H1 (cell line): Measurements from ENCODE around the gene IP6K3. TPM values are rescaled to one million over a fixed set of nuclear protein-coding genes. Genes with fewer than 3 reads are reported as not detected.

Source experiments
- CTCF ChIA-PET: fragments of 300-600 bp; sonication (Branson Sonifier 250); formaldehyde crosslinking; loops from one replicate; lab custom pipeline; 2021; ENCODE audit not compliant: partially characterized antibody; lab: Charles Lee
- POLR2A ChIA-PET: fragments of 300-600 bp; sonication (Branson Sonifier 250); formaldehyde crosslinking; loops from one replicate; lab custom pipeline; 2021; ENCODE audit warnings: inconsistent platforms; ENCODE audit not compliant: partially characterized antibody; lab: Charles Lee
- DNase-seq, 2 experiments: peaks; one replicate each; pipeline versions ENCODE4 v3.0.0 to v3.0.0-alpha.2; 2010 to 2022; ENCODE audit warnings: low spot score in 2 of 2, low read depth in 1 of 2, mixed read lengths in 1 of 2
- FAIRE-seq: peaks from 2 replicates; lab custom pipeline; 2011; peaks lifted over from hg19 to GRCh38; lab: Jason Lieb, UNC
- H2AFZ ChIP-seq: 2 replicates; pipeline ENCODE4 v1.8.1; 2012; ENCODE audit warnings: low read length, inconsistent platforms
- H2AK5ac ChIP-seq: 2 replicates; pipeline ENCODE4 v1.6.1; 2013; ENCODE audit warnings: low read depth, low read length
- H2BK120ac ChIP-seq: replicated peaks from 2 replicates; pipeline ENCODE3; 2013; ENCODE audit warnings: low read depth, low read length, inconsistent platforms
- H2BK12ac ChIP-seq: 2 replicates; pipeline ENCODE4 v1.6.1; 2013; ENCODE audit warnings: low read depth, low read length
- H2BK15ac ChIP-seq: 2 replicates; pipeline ENCODE4 v1.6.1; 2013; ENCODE audit warnings: low read length
- H2BK20ac ChIP-seq: 2 replicates; pipeline ENCODE4 v1.6.1; 2013; ENCODE audit warnings: low read length
- H2BK5ac ChIP-seq: 2 replicates; pipeline ENCODE4 v1.6.1; 2013; ENCODE audit warnings: low read depth, low read length
- H3K14ac ChIP-seq: 2 replicates; pipeline ENCODE4 v1.6.1; 2013; ENCODE audit warnings: inconsistent platforms; ENCODE audit not compliant: insufficient read length
- H3K18ac ChIP-seq: 2 replicates; pipeline ENCODE4 v1.6.1; 2013; ENCODE audit warnings: low read length; ENCODE audit errors: extremely low read depth
- H3K23ac ChIP-seq: 2 replicates; pipeline ENCODE4 v1.6.1; 2013; ENCODE audit warnings: inconsistent platforms; ENCODE audit not compliant: insufficient read length
- H3K23me2 ChIP-seq: 2 replicates; pipeline ENCODE4 v1.6.1; 2013; ENCODE audit warnings: low read depth, low read length
- H3K27ac ChIP-seq: 2 replicates; pipeline ENCODE4 v1.6.1; 2011; ENCODE audit warnings: low read depth, low read length, inconsistent platforms
- H3K27me3 ChIP-seq, 4 experiments: replicated peaks in 1 of 4; 1 replicate in 1 of 4; 2 replicates in 3 of 4; pipeline versions ENCODE4 v1.6.1 to v1.8.1; 2011 to 2013; ENCODE audit warnings: low read length in 3 of 4, mild to moderate bottlenecking in 3 of 4, inconsistent platforms in 2 of 4, mixed read lengths in 2 of 4, moderate library complexity in 1 of 4; ENCODE audit not compliant: control insufficient read depth in 3 of 4, insufficient read depth in 3 of 4; ENCODE audit errors: extremely low read depth in 1 of 4
- H3K36me3 ChIP-seq, 4 experiments: 2 replicates each; pipeline versions ENCODE4 v1.6.1 to v1.8.1; 2011 to 2013; ENCODE audit warnings: mild to moderate bottlenecking in 4 of 4, low read length in 3 of 4, moderate library complexity in 2 of 4, control low read depth in 1 of 4, inconsistent platforms in 1 of 4; ENCODE audit not compliant: insufficient read depth in 4 of 4, control insufficient read depth in 2 of 4
- H3K4ac ChIP-seq: replicated peaks from 2 replicates; pipeline ENCODE3; 2013; ENCODE audit warnings: low read length, low read depth, mixed read lengths, inconsistent platforms; ENCODE audit not compliant: insufficient read length
- H3K4me1 ChIP-seq, 4 experiments: replicated peaks in 1 of 4; 1 replicate in 1 of 4; 2 replicates in 3 of 4; pipeline versions ENCODE4 v1.6.1 to v1.8.1; 2011 to 2013; ENCODE audit warnings: low read length in 3 of 4, inconsistent platforms in 2 of 4, mixed read lengths in 1 of 4; ENCODE audit not compliant: insufficient read depth in 4 of 4, control insufficient read depth in 3 of 4
- H3K4me2 ChIP-seq, 2 experiments: 2 replicates each; pipeline versions ENCODE4 v1.6.1 to v1.8.1; 2011 to 2013; ENCODE audit warnings: low read depth in 2 of 2, low read length in 2 of 2, control low read depth in 1 of 2, inconsistent platforms in 1 of 2, mild to moderate bottlenecking in 1 of 2; ENCODE audit not compliant: insufficient read depth in 1 of 2
- H3K4me3 ChIP-seq, 4 experiments: fragments of 200-600, 300-600 bp in 1 of 4; sonication (generic), shearing (Covaris generic), sonication (Bioruptor Twin) in 1 of 4; 2 replicates each; pipeline versions ENCODE4 v1.5.1 to v1.8.1; 2011 to 2016; ENCODE audit warnings: low read length in 4 of 4, low read depth in 3 of 4, control low read depth in 2 of 4, inconsistent platforms in 2 of 4, mild to moderate bottlenecking in 2 of 4, mixed read lengths in 1 of 4, moderate library complexity in 1 of 4; ENCODE audit not compliant: insufficient read depth in 2 of 4; ENCODE audit errors: extremely low read depth in 1 of 4
- H3K56ac ChIP-seq: replicated peaks from 2 replicates; pipeline ENCODE3; 2013; ENCODE audit warnings: low read depth, mild to moderate bottlenecking, mixed read lengths, low read length, inconsistent platforms; ENCODE audit not compliant: insufficient read length
- H3K79me1 ChIP-seq: 2 replicates; pipeline ENCODE4 v1.6.1; 2013; ENCODE audit warnings: low read depth, low read length, control low read depth
- H3K79me2 ChIP-seq, 2 experiments: 2 replicates each; pipeline versions ENCODE4 v1.6.1 to v1.8.1; 2012 to 2013; ENCODE audit warnings: low read length in 2 of 2, mild to moderate bottlenecking in 2 of 2, inconsistent platforms in 1 of 2; ENCODE audit not compliant: insufficient read depth in 2 of 2, control insufficient read depth in 1 of 2
- H3K9ac ChIP-seq, 4 experiments: replicated peaks in 1 of 4; 1 replicate in 1 of 4; 2 replicates in 3 of 4; pipeline versions ENCODE4 v1.6.1 to v1.8.1; 2011 to 2013; ENCODE audit warnings: low read depth in 3 of 4, low read length in 3 of 4, control low read depth in 2 of 4, mild to moderate bottlenecking in 2 of 4, moderate library complexity in 2 of 4, inconsistent platforms in 1 of 4; ENCODE audit errors: extremely low read depth in 1 of 4
- H3K9me3 ChIP-seq, 2 experiments: 2 replicates each; pipeline versions ENCODE4 v1.6.1 to v1.8.1; 2012 to 2013; ENCODE audit warnings: mild to moderate bottlenecking in 2 of 2, moderate library complexity in 2 of 2, control low read depth in 1 of 2, inconsistent platforms in 1 of 2, low read depth in 1 of 2, low read length in 1 of 2, mixed read lengths in 1 of 2; ENCODE audit not compliant: insufficient read depth in 2 of 2
- H4K20me1 ChIP-seq, 2 experiments: replicated peaks in 1 of 2; 2 replicates each; pipeline versions ENCODE3 to v1.8.1; 2011 to 2013; ENCODE audit warnings: inconsistent platforms in 2 of 2, low read length in 2 of 2, mild to moderate bottlenecking in 1 of 2; ENCODE audit not compliant: insufficient read depth in 2 of 2, control insufficient read depth in 1 of 2
- H4K5ac ChIP-seq: 2 replicates; pipeline ENCODE4 v1.6.1; 2013; ENCODE audit warnings: low read length, low read depth, mixed read lengths, inconsistent platforms; ENCODE audit not compliant: insufficient read length
- H4K8ac ChIP-seq: 2 replicates; pipeline ENCODE4 v1.8.0; 2013; ENCODE audit warnings: mild to moderate bottlenecking, moderate library complexity, low read length, inconsistent platforms; ENCODE audit not compliant: insufficient read depth; ENCODE audit errors: extremely low read depth
- H4K91ac ChIP-seq: replicated peaks from 2 replicates; pipeline ENCODE3; 2013; ENCODE audit warnings: low read length, mixed read lengths, inconsistent platforms; ENCODE audit not compliant: insufficient read length
- CHD1 ChIP-seq: IDR thresholded peaks from 2 replicates; pipeline ENCODE4 v1.6.1; 2012; ENCODE audit warnings: low read depth, low read length, improper control_type of control experiment
- CREB1 ChIP-seq: IDR thresholded peaks from 2 replicates; pipeline ENCODE4 v1.6.1; 2012; ENCODE audit warnings: inconsistent platforms
- FOSL1 ChIP-seq: IDR thresholded peaks from 2 replicates; pipeline ENCODE4 v1.6.1; 2011; ENCODE audit warnings: mild to moderate bottlenecking, low read depth, low read length, moderate library complexity; ENCODE audit not compliant: insufficient read depth
- HDAC2 ChIP-seq, 2 experiments: fragments of 300-600 bp in 1 of 2; sonication (generic) in 1 of 2; IDR thresholded peaks; 2 replicates each; pipeline ENCODE4 v1.6.1; 2011 to 2012; ENCODE audit warnings: low read depth in 2 of 2, low read length in 2 of 2, mild to moderate bottlenecking in 2 of 2, moderate library complexity in 2 of 2, borderline replicate concordance in 1 of 2, inconsistent platforms in 1 of 2
- JUN ChIP-seq: IDR thresholded peaks from 2 replicates; pipeline ENCODE4 v1.6.1; 2011; ENCODE audit warnings: low read depth, mild to moderate bottlenecking, improper control_type of control experiment, low read length
- KDM4A ChIP-seq: IDR thresholded peaks from one replicate; pipeline ENCODE4 v1.7.1; 2012; ENCODE audit warnings: low read depth, mild to moderate bottlenecking, moderate library complexity, low read length, inconsistent platforms; ENCODE audit not compliant: severe bottlenecking
- KDM5A ChIP-seq: fragments of 200-600 bp; IDR thresholded peaks from 2 replicates; pipeline ENCODE4 v1.7.1; 2012; ENCODE audit warnings: mild to moderate bottlenecking, low read length, inconsistent platforms, mixed read lengths
- RNF2 ChIP-seq: fragments of 200-900, 300-1000 bp; sonication (generic); IDR thresholded peaks from 2 replicates; pipeline ENCODE4 v1.7.1; 2016; ENCODE audit warnings: borderline replicate concordance, low read depth, mild to moderate bottlenecking, antibody characterized with exemption, low read length; ENCODE audit not compliant: poor library complexity, severe bottlenecking; ENCODE audit errors: missing control alignments
- SIX5 ChIP-seq: IDR thresholded peaks from 2 replicates; pipeline ENCODE4 v1.6.1; 2011; ENCODE audit warnings: mild to moderate bottlenecking, low read depth, low read length
- SP4 ChIP-seq: IDR thresholded peaks from 2 replicates; pipeline ENCODE4 v1.6.1; 2012; ENCODE audit warnings: low read length, inconsistent platforms
- TCF12 ChIP-seq: IDR thresholded peaks from 2 replicates; pipeline ENCODE4 v1.6.1; 2011; ENCODE audit warnings: low read depth, mild to moderate bottlenecking, low read length
- USF2 ChIP-seq: IDR thresholded peaks from 2 replicates; pipeline ENCODE4 v1.6.1; 2011; ENCODE audit warnings: low read length, improper control_type of control experiment
- WGBS, 2 experiments: shearing (Covaris generic) in 1 of 2; methylation state at CpG; one replicate each; pipeline versions ENCODE4 v1.1.6 to v1.1.7; 2013 to 2015; ENCODE audit warnings: low lambda C conversion rate in 2 of 2, mixed read lengths in 2 of 2, inconsistent platforms in 1 of 2, low coverage in 1 of 2, missing lambda C conversion rate in 1 of 2; ENCODE audit not compliant: insufficient replicate concordance in 2 of 2, insufficient coverage in 1 of 2, insufficient read length in 1 of 2; ENCODE audit errors: extremely low coverage in 1 of 2, missing lambda C conversion rate in 1 of 2; 5-methylcytosine and 5-hydroxymethylcytosine counted together
- polyA plus RNA-seq, 7 experiments: library from polyadenylated mRNA; depleted of rRNA in 3 of 7; stranded (reverse) in 5 of 7; unstranded in 2 of 7; fragments of >200 nt in 5 of 7; fragments of 200-250 nt in 2 of 7; gene quantifications; 1 replicate in 5 of 7; 2 replicates in 1 of 7; 4 replicates in 1 of 7; pipeline versions ENCODE4 v1.2.1 to v1.2.3, GENCODE V29; 2011 to 2013; ENCODE audit warnings: missing spikeins in 2 of 7, mixed read lengths in 2 of 7
- total RNA-seq: library from RNA; stranded (reverse); fragmentation: NEBNext Ultra II Directional; extraction: Animal tissue kit (Norgen Biotek cat#: 25700); gene quantifications from 2 replicates; pipeline ENCODE4 v1.2.1, GENCODE V29; 2021

IP6K3 gene
- total and polyA plus RNA-seq, 2 of the 8 experiments (the other 6 are each of a cell fraction or from before 2014, with no cell fraction given), result 0.22 to 0.73 TPM

- H2BK20ac ChIP-seq, result no peak overlapping the region
- H3K4me3 ChIP-seq, result no peak overlapping the region
- H3K79me2 ChIP-seq, result peaks cover 0 to 9% of the 10 kb centered on the region in 2 experiments; a peak in 2 of 4 replicates
- H2BK15ac ChIP-seq, result no peak overlapping the region
- ChIA-PET CTCF (interaction anchor here (0.8 to 1.8 kb wide), 7 partner anchors 19 to 321 kb away, joined by 3 to 5 read pairs (median 3); no protein-coding TSS in a partner anchor), POLR2A (interaction anchor here (0.7 to 2.4 kb wide), 9 partner anchors 10 to 119 kb away, joined by 3 to 7 read pairs (median 3); no protein-coding TSS in a partner anchor)
- peaks cover 9 to 32% (median 20%) of the 10 kb centered on the region in 4 experiments for H3K36me3 ChIP-seq
- H3K14ac ChIP-seq, result no peak overlapping the region
- H4K5ac ChIP-seq, result no peak overlapping the region
- no peak overlapping the region for H3K18ac ChIP-seq
- H3K4me1 ChIP-seq, result peaks cover 0 to 4% (median 1%) of the 10 kb centered on the region in 4 experiments; a peak in 2 of 7 replicates
- no peak overlapping the region for H3K27ac ChIP-seq
- no peak overlapping the region for H2AFZ ChIP-seq
- peaks cover 8 to 17% of the 10 kb centered on the region in 2 experiments for H4K20me1 ChIP-seq
- H4K8ac ChIP-seq, result no peak overlapping the region
- no peak overlapping the region for H2AK5ac ChIP-seq
- H3K4ac ChIP-seq, result no peak overlapping the region
- H3K23me2 ChIP-seq, result no peaks in the 10 kb centered on the region
- no peak overlapping the region for H3K23ac ChIP-seq
- no peak overlapping the region for H3K56ac ChIP-seq
- no peak for FAIRE-seq
- no peak for DNase-seq
- H3K27me3 ChIP-seq, result no peaks in the 10 kb centered on the region
- peaks cover 17% of the 10 kb centered on the region for H3K79me1 ChIP-seq
- no peak overlapping the region for H3K9ac ChIP-seq
- 82% methylated on average over 7 of the region's 9 CpGs; no CpG with 5 or more reads in 1 of the 2 experiments for WGBS, 2 experiments
- no peak overlapping the region for H2BK120ac ChIP-seq
- H3K4me2 ChIP-seq, result no peak overlapping the region
- H2BK5ac ChIP-seq, result no peak overlapping the region
- H4K91ac ChIP-seq, result no peak overlapping the region
- no peak overlapping the region for H2BK12ac ChIP-seq
- no peaks in the 10 kb centered on the region for H3K9me3 ChIP-seq
- TF ChIP-seq FOSL1, result no peak
- no peak for TF ChIP-seq SP4
- no peak for TF ChIP-seq TCF12
- no peak for TF ChIP-seq KDM4A
- no peak for TF ChIP-seq SIX5
- TF ChIP-seq CHD1, result no peak
- TF ChIP-seq KDM5A, result no peak
- no peak for TF ChIP-seq HDAC2 (IDR thresholded peaks at IDR 0.05; ENCODE audit: borderline replicate concordance in 1 of 2, low read depth in 2 of 2, low read length in 2 of 2)
- no peak for TF ChIP-seq CREB1
- no peak for TF ChIP-seq USF2
- no peak for TF ChIP-seq RNF2
- no peak for TF ChIP-seq JUN
These were observed 41.3 kb downstream of the IP6K3 start for GRCh38 chr6:33705268-33705885.
